Caco-2 (cell line): Measurements from ENCODE around the gene ABCC5. TPM values are rescaled to one million over a fixed set of nuclear protein-coding genes. Genes with fewer than 3 reads are reported as not detected.

Experiments
- BruUV-seq: library from RNA; stranded (reverse); fragments of 400-500 nt; replicated peaks from 2 replicates; lab custom pipeline; 2021; lab: Mats Ljungman, UMichigan
- CTCF ChIA-PET: fragments of 300-600 bp; sonication (Branson Sonifier 250); formaldehyde crosslinking; loops from one replicate; lab custom pipeline; 2022; ENCODE audit warnings: antibody characterized with exemption; lab: Charles Lee
- POLR2A ChIA-PET: fragments of 300-600 bp; sonication (Branson Sonifier 250); formaldehyde crosslinking; loops from one replicate; lab custom pipeline; 2022; ENCODE audit warnings: antibody characterized with exemption; lab: Charles Lee
- DNase-seq, 2 experiments: peaks; one replicate each; pipeline versions ENCODE4 v3.0.0 to v3.0.0-alpha.2; 2020 to 2022
- H3K27me3 ChIP-seq: replicated peaks from 2 replicates; pipeline ENCODE4 v1.6.0; 2011; ENCODE audit warnings: low read length; ENCODE audit not compliant: control insufficient read depth, insufficient read depth
- H3K36me3 ChIP-seq: 2 replicates; pipeline ENCODE4 v1.5.1; 2011; ENCODE audit warnings: low read length; ENCODE audit not compliant: control insufficient read depth, insufficient read depth
- H3K4me1 ChIP-seq: fragments of 250-450 bp; sonication (Bioruptor Pico); 2 replicates; pipeline ENCODE4 v1.5.1; 2020; ENCODE audit warnings: mild to moderate bottlenecking
- H3K4me3 ChIP-seq: 2 replicates; pipeline ENCODE4 v1.5.1; 2011; ENCODE audit warnings: low read depth, mild to moderate bottlenecking, control low read depth, low read length
- H3K9me3 ChIP-seq: fragments of 250-450 bp; sonication (Bioruptor Pico); 2 replicates; pipeline ENCODE4 v1.5.1; 2020; ENCODE audit warnings: mild to moderate bottlenecking, moderate library complexity
- H3K27ac Mint-ChIP-seq: one replicate; pipeline ENCODE4 v1.8.0; 2022; ENCODE audit warnings: mixed read lengths; ENCODE audit not compliant: unreplicated experiment
- H3K27me3 Mint-ChIP-seq: one replicate; pipeline ENCODE4 v1.8.0; 2022; ENCODE audit warnings: mixed read lengths; ENCODE audit not compliant: insufficient read depth, unreplicated experiment
- H3K36me3 Mint-ChIP-seq: one replicate; pipeline ENCODE4 v1.8.0; 2022; ENCODE audit warnings: mild to moderate bottlenecking, mixed read lengths; ENCODE audit not compliant: insufficient read depth, unreplicated experiment
- H3K4me1 Mint-ChIP-seq: one replicate; pipeline ENCODE4 v1.8.0; 2022; ENCODE audit warnings: low read depth, mixed read lengths; ENCODE audit not compliant: unreplicated experiment
- H3K4me3 Mint-ChIP-seq: one replicate; pipeline ENCODE4 v1.8.0; 2022; ENCODE audit warnings: mild to moderate bottlenecking, moderate library complexity, mixed read lengths; ENCODE audit not compliant: unreplicated experiment
- H3K9me3 Mint-ChIP-seq: one replicate; pipeline ENCODE4 v1.8.0; 2022; ENCODE audit warnings: mixed read lengths; ENCODE audit not compliant: unreplicated experiment
- intact Hi-C: fragments of 100-400 bp; cut with micrococcal nuclease; formaldehyde crosslinking; loops from one replicate; pipeline ENCODE4 v1.10.0; 2022; ENCODE audit not compliant: unreplicated experiment
- total RNA-seq: library from RNA; stranded (reverse); gene quantifications from 2 replicates; pipeline ENCODE4 v1.2.3, GENCODE V29; 2022
- TF ChIP-seq, protein P1 (sequence below), 2 experiments: fragments of 200-600 bp in 1 of 2; IDR thresholded peaks; 1 replicate in 1 of 2; 2 replicates in 1 of 2; pipeline versions ENCODE4 v1.5.1 to v1.8.0; 2011 to 2022; ENCODE audit warnings: antibody characterized with exemption in 1 of 2, control low read depth in 1 of 2, inconsistent platforms in 1 of 2, low read depth in 1 of 2, low read length in 1 of 2, mild to moderate bottlenecking in 1 of 2, moderate library complexity in 1 of 2; ENCODE audit not compliant: insufficient read depth in 1 of 2, severe bottlenecking in 1 of 2, unreplicated experiment in 1 of 2

The ABCC5 gene
- total RNA-seq, 1 experiment from 2014 or later, result 21.3 TPM

DNA sequence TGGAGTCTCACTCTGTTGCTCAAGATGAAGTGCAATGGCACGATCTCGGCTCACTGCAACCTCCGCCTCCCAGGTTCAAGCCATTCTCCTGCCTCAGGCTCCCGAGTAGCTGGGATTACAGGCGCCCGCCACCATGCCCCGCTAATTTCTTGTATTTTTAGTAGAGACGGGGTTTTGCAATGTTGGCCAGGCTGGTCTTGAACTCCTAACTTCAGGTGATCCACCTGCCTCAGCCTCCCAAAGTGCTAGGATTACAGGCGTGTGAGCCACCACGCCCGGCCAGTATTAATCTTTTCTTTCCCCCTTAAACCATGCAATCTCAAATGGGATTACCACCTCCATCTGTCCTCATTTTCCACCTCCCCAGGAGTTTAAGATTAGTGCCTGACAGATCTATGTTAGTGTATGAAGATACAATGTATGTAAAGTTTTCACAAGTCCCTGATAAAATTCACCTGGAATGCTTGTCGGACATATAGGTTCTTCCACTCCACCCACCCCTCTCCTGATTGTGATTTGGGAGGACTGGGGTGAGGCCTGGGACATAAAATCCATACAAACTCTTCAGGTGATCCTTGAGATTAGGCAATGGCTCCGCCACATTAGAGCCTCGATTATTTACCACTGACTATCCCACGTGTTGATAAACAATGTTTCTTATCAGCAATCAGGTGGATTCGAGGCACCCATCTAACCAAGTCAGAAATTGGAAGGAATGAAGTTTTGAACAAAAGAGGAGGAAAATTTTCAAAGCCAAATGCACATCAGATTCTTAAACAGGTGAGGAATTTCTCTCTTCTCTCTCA lies 134.2 kb downstream of the ABCC5 start:
- Histone ChIP-seq H3K36me3 (no peaks in the 10 kb centered on the region), H3K27me3 (no peaks in the 10 kb centered on the region), H3K9me3 (no peaks in the 10 kb centered on the region), H3K4me3 (peak overlapping the region; percentile 62), H3K4me1 (no peaks in the 10 kb centered on the region; the same call in 1 of the 2 replicates)
- H3K9me3 Mint-ChIP-seq, result no peaks in the 10 kb centered on the region
- peaks cover 8% of the 10 kb centered on the region for H3K36me3 Mint-ChIP-seq
- no peaks in the 10 kb centered on the region for H3K27me3 Mint-ChIP-seq
- intact Hi-C loops, result loop anchor here (1.0 kb wide), 1 partner anchor 58 kb away; the partner anchor contains the start of gene MAP6D1
- H3K4me3 Mint-ChIP-seq, result peak overlapping the region; percentile 95
- ChIA-PET CTCF (interaction anchor here (0.8 to 1.6 kb wide), 4 partner anchors 12 to 58 kb away, joined by 5 to 12 read pairs (median 6); partner anchors contain the start of gene MAP6D1), POLR2A (interaction anchor here (0.6 kb wide), 1 partner anchor 74 kb away, joined by 9 read pairs; no protein-coding TSS in a partner anchor)
- peaks cover 10% of the 10 kb centered on the region for H3K4me1 Mint-ChIP-seq
- BruUV-seq, result TSS peak; percentile 58
- H3K27ac Mint-ChIP-seq, result peak overlapping the region; percentile 92
- no peak for DNase-seq
- TF ChIP-seq, protein P1, sequence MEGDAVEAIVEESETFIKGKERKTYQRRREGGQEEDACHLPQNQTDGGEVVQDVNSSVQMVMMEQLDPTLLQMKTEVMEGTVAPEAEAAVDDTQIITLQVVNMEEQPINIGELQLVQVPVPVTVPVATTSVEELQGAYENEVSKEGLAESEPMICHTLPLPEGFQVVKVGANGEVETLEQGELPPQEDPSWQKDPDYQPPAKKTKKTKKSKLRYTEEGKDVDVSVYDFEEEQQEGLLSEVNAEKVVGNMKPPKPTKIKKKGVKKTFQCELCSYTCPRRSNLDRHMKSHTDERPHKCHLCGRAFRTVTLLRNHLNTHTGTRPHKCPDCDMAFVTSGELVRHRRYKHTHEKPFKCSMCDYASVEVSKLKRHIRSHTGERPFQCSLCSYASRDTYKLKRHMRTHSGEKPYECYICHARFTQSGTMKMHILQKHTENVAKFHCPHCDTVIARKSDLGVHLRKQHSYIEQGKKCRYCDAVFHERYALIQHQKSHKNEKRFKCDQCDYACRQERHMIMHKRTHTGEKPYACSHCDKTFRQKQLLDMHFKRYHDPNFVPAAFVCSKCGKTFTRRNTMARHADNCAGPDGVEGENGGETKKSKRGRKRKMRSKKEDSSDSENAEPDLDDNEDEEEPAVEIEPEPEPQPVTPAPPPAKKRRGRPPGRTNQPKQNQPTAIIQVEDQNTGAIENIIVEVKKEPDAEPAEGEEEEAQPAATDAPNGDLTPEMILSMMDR (IDR thresholded peaks at IDR 0.05; ENCODE audit: insufficient read depth in 1 of 2, low read depth in 1 of 2, low read length in 1 of 2, severe bottlenecking in 1 of 2, unreplicated experiment in 1 of 2), result no peak

DNA sequence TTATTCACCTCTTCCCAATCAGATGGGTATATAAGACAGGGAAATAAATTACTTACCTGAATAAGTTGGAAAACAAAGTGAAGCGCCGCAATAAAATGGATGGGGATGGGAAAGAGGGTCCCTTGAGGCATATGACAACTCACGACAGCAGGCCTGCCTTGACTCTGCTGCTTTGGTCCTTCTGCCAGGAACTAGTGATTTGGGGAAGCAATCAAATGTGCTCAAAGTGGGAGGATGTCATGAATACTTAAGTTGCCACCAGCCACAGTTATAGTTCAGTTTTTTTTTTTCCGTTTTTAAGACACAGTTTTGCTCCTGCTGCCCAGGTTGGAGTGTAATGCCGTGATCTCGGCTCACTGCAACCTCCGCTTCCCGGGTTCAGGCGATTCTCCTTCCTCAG lies 137.6 kb downstream of the ABCC5 start:
- no TSS peak for BruUV-seq
- intact Hi-C loops, result no loop called here
- H3K36me3 Mint-ChIP-seq, result peaks cover 15% of the 10 kb centered on the region
- H3K4me3 ChIP-seq, result no peak overlapping the region
- H3K27me3 ChIP-seq, result no peaks in the 10 kb centered on the region
- H3K27me3 Mint-ChIP-seq, result no peaks in the 10 kb centered on the region
- peaks cover 4% of the 10 kb centered on the region; the same call in 1 of the 2 replicates for H3K4me1 ChIP-seq
- no peak for DNase-seq
- H3K4me3 Mint-ChIP-seq, result no peak overlapping the region
- H3K9me3 ChIP-seq, result no peaks in the 10 kb centered on the region
- H3K9me3 Mint-ChIP-seq, result no peaks in the 10 kb centered on the region
- CTCF ChIA-PET, result no interaction called here
- TF ChIP-seq, protein P1 (IDR thresholded peaks at IDR 0.05; ENCODE audit: insufficient read depth in 1 of 2, low read depth in 1 of 2, low read length in 1 of 2, severe bottlenecking in 1 of 2, unreplicated experiment in 1 of 2), result no peak
- no peaks in the 10 kb centered on the region; the same call in 1 of the 2 replicates for H3K36me3 ChIP-seq
- POLR2A ChIA-PET, result no interaction called here
- H3K4me1 Mint-ChIP-seq, result peaks cover 10% of the 10 kb centered on the region
- no peak overlapping the region for H3K27ac Mint-ChIP-seq

DNA sequence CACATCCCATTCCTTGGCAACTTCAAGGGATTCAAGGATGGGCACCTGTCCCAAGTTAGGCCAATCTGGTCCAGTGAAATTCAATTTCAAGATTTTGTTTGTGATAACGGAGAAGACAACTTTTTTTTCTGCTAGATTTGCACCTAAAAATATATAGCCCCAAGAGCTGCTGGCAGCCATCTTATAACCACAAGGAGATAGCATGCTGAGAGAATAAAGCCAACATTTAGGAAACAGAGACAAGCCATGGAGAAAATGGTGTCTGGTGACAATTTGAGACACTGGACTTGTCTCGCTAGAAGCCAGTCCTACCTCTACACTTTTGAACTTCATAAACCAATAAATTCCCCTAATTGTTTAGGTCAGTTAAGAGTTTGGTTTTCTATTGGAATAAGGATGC lies 138.4 kb downstream of the ABCC5 start:
- Mint-ChIP-seq H3K27ac (no peak overlapping the region), H3K27me3 (no peaks in the 10 kb centered on the region), H3K9me3 (no peaks in the 10 kb centered on the region), H3K36me3 (peaks cover 15% of the 10 kb centered on the region), H3K4me1 (peaks cover 10% of the 10 kb centered on the region), H3K4me3 (no peak overlapping the region)
- no peaks in the 10 kb centered on the region for H3K9me3 ChIP-seq
- TF ChIP-seq, protein P1 (IDR thresholded peaks at IDR 0.05; ENCODE audit: insufficient read depth in 1 of 2, low read depth in 1 of 2, low read length in 1 of 2, severe bottlenecking in 1 of 2, unreplicated experiment in 1 of 2), result no peak
- DNase-seq, result no peak
- no peaks in the 10 kb centered on the region for H3K27me3 ChIP-seq
- POLR2A ChIA-PET, result no interaction called here
- CTCF ChIA-PET, result no interaction called here
- H3K4me3 ChIP-seq, result no peak overlapping the region
- H3K36me3 ChIP-seq, result no peaks in the 10 kb centered on the region; the same call in 1 of the 2 replicates
- BruUV-seq, result no TSS peak
- peaks cover 8% of the 10 kb centered on the region for H3K4me1 ChIP-seq
- intact Hi-C loops, result no loop called here
